DMS114 treated with DMSO at 0.1 percent for 48 hours (cell line): ENCODE measurements around the gene NPPA.
"Not testable (repeated sequence)": the region's sequence is repeated elsewhere in the genome, so short reads cannot be mapped to it uniquely, and the experiment has no call there.

Experiments
- DNase-seq: peaks from one replicate; lab custom pipeline; 2025; ENCODE audit not compliant: unreplicated experiment; lab: John Stamatoyannopoulos, UW

The NPPA gene

GRCh38 chr1:11847667-11848372 lies at the start of gene NPPA:
TSS of gene NPPA (minus strand) at chr1:11847783. CDS start at chr1:11847684, 99 bp downstream.
- DNase-seq, result no peak

GRCh38 chr1:11894501-11894900 lies 46.9 kb upstream of the NPPA start:
- DNase-seq, result not testable (repeated sequence)

- no peak for DNase-seq
Measured at GRCh38 chr1:11893907-11894251, 46.3 kb upstream of the NPPA start.

GRCh38 chr1:11891433-11892186 lies 44.0 kb upstream of the NPPA start:
- no peak for DNase-seq

GRCh38 chr1:11888877-11889208 lies 41.3 kb upstream of the NPPA start:
- DNase-seq, result no peak

- no peak for DNase-seq
Measured at GRCh38 chr1:11888206-11888876, 40.8 kb upstream of the NPPA start.

GRCh38 chr1:11887666-11888007 lies 40.1 kb upstream of the NPPA start:
- DNase-seq, result no peak

- DNase-seq, result no peak
Measured at GRCh38 chr1:11886986-11887665, 39.5 kb upstream of the NPPA start.

- no peak for DNase-seq
Measured at GRCh38 chr1:11885916-11886315, 38.3 kb upstream of the NPPA start.

- DNase-seq, result no peak
Measured at GRCh38 chr1:11882814-11883538, 35.4 kb upstream of the NPPA start.

- DNase-seq, result no peak
Measured at GRCh38 chr1:11881749-11882441, 34.3 kb upstream of the NPPA start.

GRCh38 chr1:11880911-11881748 lies 33.5 kb upstream of the NPPA start:
- no peak for DNase-seq

GRCh38 chr1:11880181-11880575 lies 32.6 kb upstream of the NPPA start:
- no peak for DNase-seq

GRCh38 chr1:11879311-11880180 lies 32.0 kb upstream of the NPPA start:
- no peak for DNase-seq

- no peak for DNase-seq
Measured at GRCh38 chr1:11878891-11879190, 31.3 kb upstream of the NPPA start.

GRCh38 chr1:11878081-11878890 lies 30.7 kb upstream of the NPPA start:
- DNase-seq, result no peak

- no peak for DNase-seq
Measured at GRCh38 chr1:11877074-11877473, 29.5 kb upstream of the NPPA start.

GRCh38 chr1:11875094-11875493 lies 27.5 kb upstream of the NPPA start:
- DNase-seq, result no peak
